A673 (cell line): ENCODE results near the gene CDX1.

Source experiments
- CTCF ChIP-seq: fragments of 300-800, 200-600 bp; sonication (generic); conservative IDR thresholded peaks from 2 replicates; pipeline ENCODE4 v1.5.1; 2017; ENCODE audit warnings: low read depth, mild to moderate bottlenecking, antibody characterized with exemption, low read length, moderate library complexity, mixed read lengths
- EZH2 ChIP-seq: fragments of 200-600 bp; sonication (generic); IDR thresholded peaks from 2 replicates; pipeline ENCODE4 v1.6.1; 2017; ENCODE audit warnings: borderline replicate concordance, low read depth, mild to moderate bottlenecking, mixed read lengths, antibody characterized with exemption, low read length; ENCODE audit not compliant: poor library complexity, severe bottlenecking

DNA sequence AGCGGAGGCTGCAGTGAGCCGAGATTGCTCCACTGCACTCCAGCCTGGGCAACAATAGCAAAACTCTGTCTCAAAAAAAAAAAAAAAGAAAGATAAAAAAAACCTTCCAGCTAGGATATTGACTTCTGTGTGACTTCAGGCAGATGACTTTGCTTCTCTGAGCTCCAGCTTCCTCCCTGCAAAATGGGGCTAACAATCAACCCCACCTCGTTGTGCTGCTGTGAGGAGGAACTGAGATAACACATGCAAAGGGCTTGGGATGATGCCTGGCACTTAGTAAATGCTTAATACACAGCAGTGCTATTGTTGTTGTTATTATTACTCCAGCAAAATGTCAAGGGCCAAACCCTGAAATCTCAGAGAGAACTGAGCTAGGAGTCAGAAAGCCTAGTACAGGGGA lies 3.5 kb upstream of the CDX1 start:
- no peak for TF ChIP-seq CTCF
- TF ChIP-seq EZH2: no peak
